Adrenal gland (tissue), 12 donors: ENCODE measurements around the gene NOP9. TPM values are rescaled to one million over a fixed set of nuclear protein-coding genes. Genes with fewer than 3 reads are reported as not detected.

Source experiments
- DNase-seq, 7 donors: peaks; one replicate each; pipeline ENCODE4 v3.0.0-alpha.2; 2019 to 2020
- H3K27ac ChIP-seq, 5 donors: fragments of 200-600 bp; sonication (generic) in 4 of 5; 1 replicate in 3 of 5; 2 replicates in 2 of 5; pipeline versions ENCODE4 v1.5.1 to v1.8.0; 2016 to 2020; ENCODE audit warnings: mild to moderate bottlenecking in 1 of 5
- H3K27me3 ChIP-seq: fragments of 200-600 bp; 2 replicates; pipeline ENCODE4 v1.8.0; 2021
- H3K36me3 ChIP-seq, 2 donors: fragments of 200-600 bp; replicated peaks in 1 of 2; 1 replicate in 1 of 2; 2 replicates in 1 of 2; pipeline versions ENCODE4 v1.5.1 to v1.8.0; 2018 to 2022
- H3K4me1 ChIP-seq, 2 donors: fragments of 200-600 bp; replicated peaks in 1 of 2; 1 replicate in 1 of 2; 2 replicates in 1 of 2; pipeline versions ENCODE4 v1.5.1 to v1.8.0; 2018 to 2021
- H3K4me3 ChIP-seq, 4 donors: fragments of 200-600 bp; sonication (generic) in 3 of 4; one replicate each; pipeline ENCODE4 v1.5.1; 2016 to 2018
- H3K9me3 ChIP-seq, 3 donors: fragments of 200-600 bp; sonication (generic) in 1 of 3; replicated peaks in 1 of 3; 1 replicate in 2 of 3; 2 replicates in 1 of 3; pipeline versions ENCODE4 v1.5.1 to v1.8.0; 2016 to 2021
- POLR2A ChIP-seq, 2 donors: fragments of 450-650 bp; IDR thresholded peaks; one replicate each; pipeline ENCODE4 v1.6.1; 2017; ENCODE audit warnings: antibody characterized with exemption in 2 of 2, mild to moderate bottlenecking in 2 of 2, moderate library complexity in 1 of 2
- WGBS, 4 donors: extraction: QIAGEN DNeasy Blood & Tissue Kit in 2 of 4; methylation state at CpG; one replicate each; pipeline versions ENCODE4 v1.1.5 to v1.1.7; 2013 to 2017; 5-methylcytosine and 5-hydroxymethylcytosine counted together
- intact Hi-C, 2 donors: fragments of 100-400 bp; cut with DNase I; formaldehyde crosslinking; loops; one replicate each; pipeline versions ENCODE4 v1.14.1 to v1.15.0; 2022 to 2023
- polyA plus RNA-seq, 3 donors: library from polyadenylated mRNA; stranded (reverse); fragments of 200-250 nt in 2 of 3; fragments of 350-450 nt in 1 of 3; fragmentation: Illumina TruSeq in 1 of 3; extraction: RNeasy Lipid Tissue Mini Kit (QIAGEN cat#74804) in 1 of 3; gene quantifications; one replicate each; pipeline ENCODE4 v1.2.3, GENCODE V29; 2013 to 2014
- total RNA-seq, 9 donors: library from RNA; depleted of rRNA in 4 of 9; stranded (reverse); fragments of >200 nt in 4 of 9; fragments of 120-200 nt in 1 of 9; fragmentation: NEBNext Ultra II Directional in 1 of 9; extraction: Animal tissue kit (Norgen Biotek cat#: 25700) in 1 of 9; gene quantifications; one replicate each; pipeline versions ENCODE4 v1.1.0 to v1.2.4, GENCODE V29; 2013 to 2023
- TF ChIP-seq, protein P1 (sequence below), 6 experiments: fragments of 450-650 bp in 4 of 6; fragments of 200-600 bp in 2 of 6; sonication (generic) in 1 of 6; IDR thresholded peaks; 1 replicate in 5 of 6; 2 replicates in 1 of 6; pipeline versions ENCODE4 v1.5.1 to v1.8.0; 2016 to 2021; ENCODE audit warnings: antibody characterized with exemption in 6 of 6, mild to moderate bottlenecking in 2 of 6, moderate library complexity in 1 of 6
- donor health status: healthy with polysubstance abuse.
- donor health status: Bipolar disorder and iron deficiency.
- donor health status: DM: yes; HTN: yes; CAD: no.
- donor health status: DM: no; HTN: no; CAD: no.
- donor health status: DM: no; HTN: no; CAD: no.
- donor health status: DM: yes; HTN: yes; CAD: no.

NOP9 gene
- total and polyA plus RNA-seq, 12 donors, result 9.1 to 28.2 (median 18.2) TPM

DNA sequence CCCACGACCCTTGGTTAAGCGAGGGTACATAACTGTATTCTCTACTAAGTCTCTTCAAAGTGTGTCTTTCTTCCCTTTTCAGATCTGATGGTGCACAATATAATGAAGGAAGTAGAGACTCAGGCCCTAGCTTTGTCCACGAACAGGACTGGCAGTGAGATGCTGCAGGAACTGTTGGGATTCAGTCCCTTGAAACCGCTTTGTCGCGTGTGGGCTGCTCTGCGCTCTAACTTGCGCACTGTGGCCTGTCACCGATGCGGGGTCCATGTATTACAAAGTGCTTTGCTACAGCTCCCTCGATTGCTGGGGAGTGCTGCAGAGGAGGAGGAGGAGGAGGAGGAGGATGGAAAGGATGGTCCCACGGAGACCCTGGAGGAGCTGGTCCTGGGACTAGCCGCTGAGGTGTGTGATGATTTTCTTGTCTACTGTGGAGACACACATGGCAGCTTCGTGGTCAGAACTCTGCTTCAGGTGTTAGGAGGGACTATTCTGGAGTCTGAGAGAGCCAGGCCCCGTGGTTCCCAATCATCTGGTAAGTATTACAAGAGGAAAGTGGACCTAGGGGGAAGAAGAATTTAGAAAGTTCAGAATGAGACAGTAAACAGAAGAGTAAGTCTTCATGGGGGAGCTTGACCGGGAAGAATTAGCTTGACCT lies 803 bp downstream of the NOP9 start:
- no peak for DNase-seq
- WGBS, 4 donors, result 21 to 27% (median 24%) methylated on average over 16 of the region's 16 CpGs
- intact Hi-C loops, result loop anchor here in 1 of 2 donors (10.0 kb wide), 1 partner anchor 56 kb away; the partner anchor contains the start of gene TINF2

DNA sequence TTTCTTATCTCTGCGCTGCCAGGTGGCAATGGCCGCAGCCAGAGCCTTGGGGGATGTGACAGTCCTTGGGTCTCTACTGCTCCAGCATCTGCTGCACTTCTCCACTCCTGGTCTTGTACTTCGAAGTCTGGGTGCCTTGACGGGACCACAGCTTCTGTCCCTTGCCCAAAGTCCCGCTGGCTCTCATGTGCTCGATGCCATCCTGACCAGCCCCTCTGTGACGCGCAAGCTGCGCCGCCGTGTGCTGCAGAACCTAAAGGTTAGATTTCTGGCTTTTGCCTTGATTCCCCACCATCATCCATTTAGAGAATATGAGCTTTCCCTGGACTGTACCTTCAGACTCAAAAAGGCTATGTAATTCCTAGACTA lies 4.4 kb downstream of the NOP9 start:
- Histone ChIP-seq H3K9me3 (no peaks in the 10 kb centered on the region), H3K27ac (no peak overlapping the region), H3K4me3 (no peak overlapping the region), H3K4me1 (peaks cover 11 to 31% of the 10 kb centered on the region in 2 donors), H3K36me3 (peaks cover 0 to 68% of the 10 kb centered on the region in 2 donors), H3K27me3 (no peaks in the 10 kb centered on the region)
- intact Hi-C loops, result loop anchor here in 1 of 2 donors (10.0 kb wide), 1 partner anchor 59 kb away; the partner anchor contains the start of gene TINF2
- 95 to 98% (median 96%) methylated on average over 9 to 11 of the region's 11 CpGs for WGBS, 4 donors
- TF ChIP-seq, protein P1, sequence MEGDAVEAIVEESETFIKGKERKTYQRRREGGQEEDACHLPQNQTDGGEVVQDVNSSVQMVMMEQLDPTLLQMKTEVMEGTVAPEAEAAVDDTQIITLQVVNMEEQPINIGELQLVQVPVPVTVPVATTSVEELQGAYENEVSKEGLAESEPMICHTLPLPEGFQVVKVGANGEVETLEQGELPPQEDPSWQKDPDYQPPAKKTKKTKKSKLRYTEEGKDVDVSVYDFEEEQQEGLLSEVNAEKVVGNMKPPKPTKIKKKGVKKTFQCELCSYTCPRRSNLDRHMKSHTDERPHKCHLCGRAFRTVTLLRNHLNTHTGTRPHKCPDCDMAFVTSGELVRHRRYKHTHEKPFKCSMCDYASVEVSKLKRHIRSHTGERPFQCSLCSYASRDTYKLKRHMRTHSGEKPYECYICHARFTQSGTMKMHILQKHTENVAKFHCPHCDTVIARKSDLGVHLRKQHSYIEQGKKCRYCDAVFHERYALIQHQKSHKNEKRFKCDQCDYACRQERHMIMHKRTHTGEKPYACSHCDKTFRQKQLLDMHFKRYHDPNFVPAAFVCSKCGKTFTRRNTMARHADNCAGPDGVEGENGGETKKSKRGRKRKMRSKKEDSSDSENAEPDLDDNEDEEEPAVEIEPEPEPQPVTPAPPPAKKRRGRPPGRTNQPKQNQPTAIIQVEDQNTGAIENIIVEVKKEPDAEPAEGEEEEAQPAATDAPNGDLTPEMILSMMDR (IDR thresholded peaks at IDR 0.05), result no peak
- no peak for TF ChIP-seq POLR2A (IDR thresholded peaks at IDR 0.05)
- DNase-seq, result no peak

More for the DNA sequence above, 803 bp downstream of the NOP9 start:
- Histone ChIP-seq H3K36me3 (peaks cover 0 to 51% of the 10 kb centered on the region in 2 donors), H3K27me3 (no peaks in the 10 kb centered on the region), H3K27ac (peak overlapping the region in 4 of 5 donors; percentile 28 to 87 (median 82)), H3K4me3 (peak overlapping the region; percentile 33 to 84 (median 74)), H3K9me3 (no peaks in the 10 kb centered on the region), H3K4me1 (peaks cover 19 to 31% of the 10 kb centered on the region in 2 donors)
- TF ChIP-seq POLR2A (IDR thresholded peaks at IDR 0.05), result no peak

DNA sequence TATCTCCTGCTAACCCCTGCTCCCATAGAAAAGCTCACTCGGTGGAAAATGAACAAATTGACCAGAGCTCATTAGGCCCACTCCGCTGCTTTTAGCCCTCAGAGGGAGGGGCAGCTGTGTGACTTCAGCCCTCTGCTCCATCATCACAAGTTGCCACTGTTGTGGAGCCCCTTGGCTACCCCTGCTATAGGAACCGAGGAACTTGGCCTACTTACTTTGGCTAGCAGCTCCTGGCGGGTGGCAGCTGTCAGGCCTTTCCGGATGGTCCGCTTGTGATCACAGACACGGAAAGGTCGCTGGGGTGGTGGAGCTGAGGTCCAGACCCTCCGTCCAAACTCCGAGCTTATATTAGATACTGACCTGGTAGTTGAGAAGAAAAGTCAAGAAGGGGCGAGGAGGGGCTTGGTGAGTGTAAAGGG lies 7.5 kb downstream of the NOP9 start:
- Histone ChIP-seq H3K4me3 (no peak overlapping the region), H3K27ac (no peak overlapping the region), H3K9me3 (no peaks in the 10 kb centered on the region), H3K36me3 (peaks cover 0 to 58% of the 10 kb centered on the region in 2 donors), H3K4me1 (peaks cover 20 to 44% of the 10 kb centered on the region in 2 donors), H3K27me3 (no peaks in the 10 kb centered on the region)
- DNase-seq, result no peak
- intact Hi-C loops, result loop anchor here in 1 of 2 donors (10.0 kb wide), 1 partner anchor 62 kb away; the partner anchor contains the start of gene TINF2
- TF ChIP-seq POLR2A (IDR thresholded peaks at IDR 0.05), result no peak
- TF ChIP-seq, protein P1 (IDR thresholded peaks at IDR 0.05), result no peak
- 78 to 83% (median 82%) methylated on average over 9 to 11 of the region's 11 CpGs for WGBS, 4 donors

DNA sequence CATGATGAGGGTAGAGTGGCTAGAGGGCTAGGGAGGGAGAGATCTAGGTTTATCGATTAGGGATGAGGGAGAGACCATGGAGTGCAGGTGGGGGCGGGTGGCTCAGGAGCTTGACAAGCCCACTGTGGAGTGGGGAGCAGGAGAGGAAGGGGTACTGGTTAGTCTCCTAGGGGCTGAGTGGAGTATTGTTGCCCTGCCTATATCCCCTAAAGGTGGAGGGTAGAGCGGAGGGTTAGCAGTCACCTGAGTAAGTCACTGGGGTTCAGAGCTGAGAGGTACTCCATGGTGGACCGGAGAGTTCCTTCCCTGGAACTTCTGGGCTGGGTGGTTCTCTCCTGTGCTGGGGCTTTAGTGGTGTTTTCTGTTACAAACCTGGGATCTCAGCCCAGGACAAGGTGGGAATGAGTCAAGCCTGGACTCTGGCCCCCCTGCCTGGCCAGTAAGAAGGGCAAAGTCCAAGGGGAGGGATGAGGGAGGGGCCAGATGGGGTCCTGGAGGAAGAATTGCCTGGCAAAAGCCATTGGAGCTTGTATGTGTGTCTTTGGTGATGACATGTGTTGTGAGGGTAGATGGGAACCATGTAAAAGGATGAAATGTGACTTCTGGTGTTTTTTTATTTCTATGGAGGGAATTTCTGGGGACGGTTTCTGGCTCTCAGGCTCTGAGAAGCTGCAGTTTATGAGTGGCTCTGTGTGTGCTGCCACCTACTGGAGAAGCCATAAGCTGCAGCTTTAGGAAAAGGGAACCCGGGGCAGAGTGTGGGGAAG lies 8.1 kb downstream of the NOP9 start, which contains the start of gene CIDEB:
CIDEB (minus strand) TSS at position 403 of the 767 bp plus-strand sequence; CDS start at position 284, 119 bp downstream.
- WGBS, 4 donors, result 48 to 63% (median 57%) methylated on average over 5 to 6 of the region's 6 CpGs
- Histone ChIP-seq H3K9me3 (no peaks in the 10 kb centered on the region), H3K36me3 (peaks cover 0 to 52% of the 10 kb centered on the region in 2 donors), H3K27ac (no peak within 1 kb of the TSS), H3K27me3 (no peaks in the 10 kb centered on the region), H3K4me3 (no peak within 1 kb of the TSS), H3K4me1 (peaks cover 20 to 48% of the 10 kb centered on the region in 2 donors)
- TF ChIP-seq, protein P1 (IDR thresholded peaks at IDR 0.05), result peak; percentile 79 to 92 (median 86)
- no peak for TF ChIP-seq POLR2A (IDR thresholded peaks at IDR 0.05)
- DNase-seq, result peak in 6 of 7 donors; percentile 60 to 86 (median 72)
- intact Hi-C loops, result loop anchor here in 1 of 2 donors (10.0 kb wide), 1 partner anchor 63 kb away; the partner anchor contains the start of gene TINF2
